Measurements from ENCODE around the gene TRAPPC14. TPM values are rescaled to one million over a fixed set of nuclear protein-coding genes. Genes with fewer than 3 reads are reported as not detected.

Gene TRAPPC14
- total RNA-seq, 1 experiment from 2014 or later, result 23.4 TPM

GRCh38 chr7:100105534-100105933 is 53.0 kb downstream of the TRAPPC14 start:
- H3K79me2 ChIP-seq (ENCODE audit: low read depth), result peaks cover 9% of the 10 kb centered on the region
- BruUV-seq (replicated peaks), result no TSS peak
- CTCF ChIA-PET, result no interaction called here

More at GRCh38 chr7:100105534-100105933, 53.0 kb downstream of the TRAPPC14 start:
- Histone ChIP-seq H3F3A (ENCODE audit: insufficient read depth, low read depth) (peaks cover 13% of the 10 kb centered on the region; the same call in 1 of the 2 replicates), H3K36me3 (ENCODE audit: low read depth) (peaks cover 4% of the 10 kb centered on the region), H3K9me2 (ENCODE audit: insufficient read depth) (no peaks in the 10 kb centered on the region), H3K27ac (no peak overlapping the region), H4K20me1 (ENCODE audit: insufficient read depth) (no peaks in the 10 kb centered on the region), H3K4me2 (no peak overlapping the region), H3K9me3 (ENCODE audit: insufficient read depth, low read depth) (no peaks in the 10 kb centered on the region), H3K4me1 (replicated peaks; ENCODE audit: insufficient read depth) (peaks cover 7% of the 10 kb centered on the region), H3K4me3 (no peak overlapping the region), H2AFZ (no peak overlapping the region), H3K27me3 (ENCODE audit: insufficient read depth, low read depth) (no peaks in the 10 kb centered on the region)
- POLR2A ChIA-PET (ENCODE audit: unreplicated experiment), result no interaction called here
- intact Hi-C loops (cut with micrococcal nuclease; ENCODE audit: unreplicated experiment), result no loop called here
- TF ChIP-seq EZH2 (IDR thresholded peaks at IDR 0.05; ENCODE audit: low read depth), result no peak
- TF ChIP-seq, protein P1, sequence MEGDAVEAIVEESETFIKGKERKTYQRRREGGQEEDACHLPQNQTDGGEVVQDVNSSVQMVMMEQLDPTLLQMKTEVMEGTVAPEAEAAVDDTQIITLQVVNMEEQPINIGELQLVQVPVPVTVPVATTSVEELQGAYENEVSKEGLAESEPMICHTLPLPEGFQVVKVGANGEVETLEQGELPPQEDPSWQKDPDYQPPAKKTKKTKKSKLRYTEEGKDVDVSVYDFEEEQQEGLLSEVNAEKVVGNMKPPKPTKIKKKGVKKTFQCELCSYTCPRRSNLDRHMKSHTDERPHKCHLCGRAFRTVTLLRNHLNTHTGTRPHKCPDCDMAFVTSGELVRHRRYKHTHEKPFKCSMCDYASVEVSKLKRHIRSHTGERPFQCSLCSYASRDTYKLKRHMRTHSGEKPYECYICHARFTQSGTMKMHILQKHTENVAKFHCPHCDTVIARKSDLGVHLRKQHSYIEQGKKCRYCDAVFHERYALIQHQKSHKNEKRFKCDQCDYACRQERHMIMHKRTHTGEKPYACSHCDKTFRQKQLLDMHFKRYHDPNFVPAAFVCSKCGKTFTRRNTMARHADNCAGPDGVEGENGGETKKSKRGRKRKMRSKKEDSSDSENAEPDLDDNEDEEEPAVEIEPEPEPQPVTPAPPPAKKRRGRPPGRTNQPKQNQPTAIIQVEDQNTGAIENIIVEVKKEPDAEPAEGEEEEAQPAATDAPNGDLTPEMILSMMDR (conservative IDR thresholded peaks at IDR 0.05), result no peak
- no peak for DNase-seq

Small RNA genes lying within 50 kb of the gene (microRNA-seq; reads per million reads assigned to microRNA genes)
- not detected for gene MIR4658 (ENCODE audit: borderline number of aligned reads, borderline replicate concordance)

Other genes starting within 250 kb of the TRAPPC14 start
- 34.0 and 35.8 TPM in 2 replicates for gene TRIM4, start 239.2 kb downstream of the TRAPPC14 start, total RNA-seq (2021)
- gene GJC3, start 229.1 kb downstream of the TRAPPC14 start, total RNA-seq (2021), result not detected in 2 replicates
- 0.70 TPM in 1 of 2 replicates, not detected in the other for gene AZGP1, start 182.7 kb downstream of the TRAPPC14 start, total RNA-seq (2021)
- gene ZKSCAN1, start 143.1 kb downstream of the TRAPPC14 start, total RNA-seq (2021), result 69.4 and 70.3 TPM in 2 replicates
- gene ZSCAN21, start 108.9 kb downstream of the TRAPPC14 start, total RNA-seq (2021), result 8.9 and 9.7 TPM in 2 replicates
- gene ZNF3, start 77.0 kb downstream of the TRAPPC14 start, total RNA-seq (2021), result 35.2 and 39.0 TPM in 2 replicates
- gene COPS6, start 69.8 kb downstream of the TRAPPC14 start, total RNA-seq (2021), result 120 and 145 TPM in 2 replicates
- 195 and 238 TPM in 2 replicates for gene MCM7, start 57.3 kb downstream of the TRAPPC14 start, total RNA-seq (2021)
- gene AP4M1, start 57.1 kb downstream of the TRAPPC14 start, total RNA-seq (2021), result 18.1 and 26.2 TPM in 2 replicates
- gene TAF6, start 39.4 kb downstream of the TRAPPC14 start, total RNA-seq (2021), result 91.4 and 108 TPM in 2 replicates
- gene CNPY4, start 39.1 kb downstream of the TRAPPC14 start, total RNA-seq (2021), result 10.3 and 10.5 TPM in 2 replicates
- gene MBLAC1, start 31.8 kb downstream of the TRAPPC14 start, total RNA-seq (2021), result 0.70 and 1.4 TPM in 2 replicates
- 160 and 285 TPM in 2 replicates for gene LAMTOR4, start 9.8 kb downstream of the TRAPPC14 start, total RNA-seq (2021)
- 1.4 and 2.7 TPM in 2 replicates for gene GAL3ST4, start 9.9 kb upstream of the TRAPPC14 start, total RNA-seq (2021)
- 4.5 and 10.0 TPM in 2 replicates for gene GPC2, start 18.7 kb upstream of the TRAPPC14 start, total RNA-seq (2021)
- gene STAG3, start 19.2 kb upstream of the TRAPPC14 start, total RNA-seq (2021), result 0.83 and 1.4 TPM in 2 replicates
- 0.95 and 1.1 TPM in 2 replicates for gene PVRIG, start 61.2 kb upstream of the TRAPPC14 start, total RNA-seq (2021)
- not detected in 2 replicates for gene SPDYE3, start 149.0 kb upstream of the TRAPPC14 start, total RNA-seq (2021)
- 119 and 121 TPM in 2 replicates for gene PILRB, start 199.4 kb upstream of the TRAPPC14 start, total RNA-seq (2021)
- 1.5 and 2.8 TPM in 2 replicates for gene PILRA, start 214.8 kb upstream of the TRAPPC14 start, total RNA-seq (2021)